Neural progenitor cell (in vitro differentiated cells): ENCODE results near the gene SMG6. TPM values are rescaled to one million over a fixed set of nuclear protein-coding genes. Genes with fewer than 3 reads are reported as not detected.

ENCODE experiments used
- DNase-seq: peaks from one replicate; pipeline ENCODE4 v3.0.0-alpha.2; 2016; ENCODE audit warnings: low spot score
- H2AFZ ChIP-seq: fragments of 200-600 bp; sonication (generic); replicated peaks from 2 replicates; pipeline ENCODE4 v1.6.1; 2016; ENCODE audit warnings: antibody characterized with exemption
- H3F3A ChIP-seq: fragments of 200-600 bp; sonication (generic); 2 replicates; pipeline ENCODE4 v1.6.1; 2016; ENCODE audit warnings: antibody characterized with exemption, low read depth
- H3K27ac ChIP-seq: fragments of 200-600 bp; sonication (generic); 2 replicates; pipeline ENCODE4 v1.5.1; 2016; ENCODE audit warnings: mild to moderate bottlenecking
- H3K27me3 ChIP-seq: fragments of 200-600 bp; sonication (generic); 2 replicates; pipeline ENCODE4 v1.6.1; 2016; ENCODE audit warnings: mild to moderate bottlenecking, moderate library complexity
- H3K36me3 ChIP-seq: fragments of 200-600 bp; sonication (generic); 2 replicates; pipeline ENCODE4 v1.5.1; 2016
- H3K4me1 ChIP-seq: fragments of 200-600 bp; sonication (generic); 2 replicates; pipeline ENCODE4 v1.6.1; 2016; ENCODE audit warnings: mixed run types
- H3K4me2 ChIP-seq: fragments of 200-600 bp; sonication (generic); 2 replicates; pipeline ENCODE4 v1.6.1; 2016
- H3K4me3 ChIP-seq: fragments of 200-600 bp; sonication (generic); 2 replicates; pipeline ENCODE4 v1.5.1; 2016
- H3K79me2 ChIP-seq: fragments of 200-600 bp; sonication (generic); 2 replicates; pipeline ENCODE4 v1.6.1; 2016; ENCODE audit warnings: low read depth
- H3K9ac ChIP-seq: fragments of 200-600 bp; sonication (generic); 2 replicates; pipeline ENCODE4 v1.6.1; 2016
- H3K9me3 ChIP-seq: fragments of 200-600 bp; sonication (generic); 2 replicates; pipeline ENCODE4 v1.5.1; 2016; ENCODE audit warnings: low read depth
- H4K20me1 ChIP-seq: fragments of 200-600 bp; sonication (generic); 2 replicates; pipeline ENCODE4 v1.6.1; 2016; ENCODE audit warnings: low read depth
- H3K27ac Mint-ChIP-seq: 3 replicates; pipeline ENCODE4 v1.8.0; 2021; ENCODE audit warnings: mixed read lengths
- H3K27me3 Mint-ChIP-seq: 2 replicates; pipeline ENCODE4 v1.8.0; 2022; ENCODE audit warnings: low read depth, mild to moderate bottlenecking, inconsistent platforms, moderate library complexity, mixed read lengths; ENCODE audit not compliant: insufficient read depth
- H3K36me3 Mint-ChIP-seq: 3 replicates; pipeline ENCODE4 v1.8.0; 2021; ENCODE audit warnings: mixed read lengths
- H3K4me1 Mint-ChIP-seq: 3 replicates; pipeline ENCODE4 v1.8.0; 2021; ENCODE audit warnings: mixed read lengths
- H3K4me3 Mint-ChIP-seq: 3 replicates; pipeline ENCODE4 v1.8.0; 2021; ENCODE audit warnings: mild to moderate bottlenecking, moderate library complexity, mixed read lengths
- H3K9me3 Mint-ChIP-seq: 3 replicates; pipeline ENCODE4 v1.8.0; 2020; ENCODE audit warnings: mixed read lengths
- CTCF ChIP-seq: fragments of 200-600 bp; sonication (generic); IDR thresholded peaks from 2 replicates; pipeline ENCODE4 v1.5.1; 2017; ENCODE audit warnings: antibody characterized with exemption, mild to moderate bottlenecking
- EZH2 ChIP-seq: fragments of 200-600 bp; sonication (generic); IDR thresholded peaks from 2 replicates; pipeline ENCODE4 v1.6.1; 2017; ENCODE audit warnings: antibody characterized with exemption, mild to moderate bottlenecking, moderate library complexity
- EZH2phosphoT487 ChIP-seq: fragments of 200-600 bp; sonication (generic); IDR thresholded peaks from 2 replicates; pipeline ENCODE4 v1.6.1; 2017; ENCODE audit warnings: antibody characterized with exemption
- total RNA-seq: library from RNA; depleted of rRNA; stranded (reverse); fragments of >200 nt; gene quantifications from 2 replicates; pipeline ENCODE4 v1.2.3, GENCODE V29; 2015; ENCODE audit warnings: low replicate concordance

Gene SMG6
- total RNA-seq, 1 donor from 2014 or later, result 19.0 TPM

- Histone ChIP-seq H3K4me1 (peaks cover 27% of the 10 kb centered on the region), H3K4me2 (peak overlapping the region; percentile 54), H3K9me3 (no peaks in the 10 kb centered on the region), H3K27me3 (no peaks in the 10 kb centered on the region), H3K27ac (peak overlapping the region; percentile 34), H3K79me2 (no peaks in the 10 kb centered on the region), H3K36me3 (no peaks in the 10 kb centered on the region), H3K4me3 (no peak overlapping the region), H3F3A (peaks cover 12% of the 10 kb centered on the region), H3K9ac (no peak overlapping the region), H2AFZ (no peak overlapping the region), H4K20me1 (peaks cover 20% of the 10 kb centered on the region)
- H3K4me1 Mint-ChIP-seq, result peaks cover 21% of the 10 kb centered on the region
- no peaks in the 10 kb centered on the region for H3K9me3 Mint-ChIP-seq
- TF ChIP-seq EZH2, result no peak
- no peak for TF ChIP-seq EZH2phosphoT487
- TF ChIP-seq CTCF, result no peak
- H3K4me3 Mint-ChIP-seq, result no peak overlapping the region
- DNase-seq, result peak; percentile 60
- no peaks in the 10 kb centered on the region for H3K27me3 Mint-ChIP-seq
- peaks cover 10% of the 10 kb centered on the region for H3K36me3 Mint-ChIP-seq
- H3K27ac Mint-ChIP-seq, result peak overlapping the region; percentile 60
Measured at GRCh38 chr17:2095536-2095910, 208.1 kb downstream of the SMG6 start.

- no peak overlapping the region for H3K9ac ChIP-seq
- Mint-ChIP-seq H3K9me3 (no peaks in the 10 kb centered on the region), H3K4me3 (no peak overlapping the region), H3K27ac (peak overlapping the region; percentile 60), H3K36me3 (peaks cover 10% of the 10 kb centered on the region), H3K27me3 (no peaks in the 10 kb centered on the region), H3K4me1 (peaks cover 25% of the 10 kb centered on the region)
- DNase-seq, result peak; percentile 56
- peaks cover 12% of the 10 kb centered on the region for H3F3A ChIP-seq
- H3K4me3 ChIP-seq, result no peak overlapping the region
- H3K79me2 ChIP-seq, result no peaks in the 10 kb centered on the region
- TF ChIP-seq EZH2phosphoT487, result no peak
- peak; percentile 37 for TF ChIP-seq CTCF
- H3K27me3 ChIP-seq, result no peaks in the 10 kb centered on the region
- peaks cover 20% of the 10 kb centered on the region for H4K20me1 ChIP-seq
- peak overlapping the region; percentile 34 for H3K27ac ChIP-seq
- no peaks in the 10 kb centered on the region for H3K36me3 ChIP-seq
- H3K4me1 ChIP-seq, result peaks cover 31% of the 10 kb centered on the region
- H2AFZ ChIP-seq, result no peak overlapping the region
- H3K4me2 ChIP-seq, result peak overlapping the region; percentile 54
- H3K9me3 ChIP-seq, result no peaks in the 10 kb centered on the region
Measured at GRCh38 chr17:2094891-2095535, 208.6 kb downstream of the SMG6 start.

GRCh38 chr17:2093349-2093748 is 210.2 kb downstream of the SMG6 start:
- Mint-ChIP-seq H3K4me1 (peaks cover 37% of the 10 kb centered on the region), H3K27me3 (no peaks in the 10 kb centered on the region), H3K4me3 (no peak overlapping the region)

More at GRCh38 chr17:2093349-2093748, 210.2 kb downstream of the SMG6 start:
- Histone ChIP-seq H3K79me2 (no peaks in the 10 kb centered on the region), H3K9ac (no peak overlapping the region), H3F3A (peaks cover 12% of the 10 kb centered on the region), H3K4me3 (no peak overlapping the region), H3K4me2 (no peak overlapping the region), H3K27ac (no peak overlapping the region), H3K9me3 (no peaks in the 10 kb centered on the region), H4K20me1 (peaks cover 25% of the 10 kb centered on the region), H3K36me3 (no peaks in the 10 kb centered on the region), H3K27me3 (no peaks in the 10 kb centered on the region), H2AFZ (no peak overlapping the region), H3K4me1 (peaks cover 37% of the 10 kb centered on the region)
- DNase-seq, result no peak
- H3K9me3 Mint-ChIP-seq, result no peaks in the 10 kb centered on the region
- no peak overlapping the region for H3K27ac Mint-ChIP-seq
- TF ChIP-seq EZH2, result no peak
- TF ChIP-seq EZH2phosphoT487, result no peak
- no peak for TF ChIP-seq CTCF
- H3K36me3 Mint-ChIP-seq, result peaks cover 15% of the 10 kb centered on the region
